MM.1S (cell line): ENCODE data around the gene GSTM2.

ENCODE experiments used
- DNase-seq: peaks from one replicate; pipeline ENCODE4 v3.0.0-alpha.2; 2015
- H2AFZ ChIP-seq: fragments of 300-600 bp; sonication (generic); 2 replicates; pipeline ENCODE4 v1.6.0; 2016; ENCODE audit warnings: antibody characterized with exemption, low read length
- H3F3A ChIP-seq: fragments of 300-600 bp; sonication (generic); 2 replicates; pipeline ENCODE4 v1.6.1; 2016; ENCODE audit warnings: mild to moderate bottlenecking, antibody characterized with exemption, low read length, moderate library complexity, mixed read lengths; ENCODE audit not compliant: insufficient read depth
- H3K27ac ChIP-seq: fragments of 300-600 bp; sonication (generic); 2 replicates; pipeline ENCODE4 v1.5.1; 2016; ENCODE audit warnings: mild to moderate bottlenecking, low read length
- H3K27me3 ChIP-seq: fragments of 300-600 bp; sonication (generic); replicated peaks from 2 replicates; pipeline ENCODE4 v1.6.0; 2016; ENCODE audit warnings: low read length; ENCODE audit not compliant: insufficient read depth
- H3K36me3 ChIP-seq: fragments of 300-600 bp; sonication (generic); replicated peaks from 2 replicates; pipeline ENCODE4 v1.6.1; 2016; ENCODE audit warnings: mild to moderate bottlenecking, low read length, mixed read lengths; ENCODE audit not compliant: insufficient read depth
- H3K4me1 ChIP-seq: fragments of 300-600 bp; sonication (generic); 2 replicates; pipeline ENCODE4 v1.6.1; 2016; ENCODE audit warnings: low read length, mixed read lengths
- H3K4me2 ChIP-seq: fragments of 300-600 bp; sonication (generic); 2 replicates; pipeline ENCODE4 v1.6.0; 2016; ENCODE audit warnings: low read depth, low read length
- H3K4me3 ChIP-seq: fragments of 300-600 bp; sonication (generic); 2 replicates; pipeline ENCODE4 v1.5.1; 2016; ENCODE audit warnings: low read length, mixed read lengths
- H3K79me2 ChIP-seq: fragments of 300-600 bp; sonication (generic); 2 replicates; pipeline ENCODE4 v1.6.1; 2016; ENCODE audit warnings: mixed run types, low read length, mixed read lengths
- H3K9ac ChIP-seq: fragments of 300-600 bp; sonication (generic); 2 replicates; pipeline ENCODE4 v1.6.1; 2016; ENCODE audit warnings: low read length, mixed read lengths
- H3K9me2 ChIP-seq: fragments of 300-600 bp; sonication (generic); replicated peaks from 2 replicates; pipeline ENCODE4 v1.6.1; 2016; ENCODE audit warnings: mild to moderate bottlenecking, low read length, mixed read lengths; ENCODE audit not compliant: insufficient read depth
- H3K9me3 ChIP-seq: fragments of 300-600 bp; sonication (generic); replicated peaks from 2 replicates; pipeline ENCODE4 v1.6.1; 2016; ENCODE audit warnings: mild to moderate bottlenecking, low read length, mixed read lengths; ENCODE audit not compliant: insufficient read depth
- H4K20me1 ChIP-seq: fragments of 300-600 bp; sonication (generic); 2 replicates; pipeline ENCODE4 v1.6.1; 2016; ENCODE audit warnings: mild to moderate bottlenecking, low read length, moderate library complexity, mixed read lengths; ENCODE audit not compliant: insufficient read depth
- EZH2 ChIP-seq: fragments of 300-600 bp; sonication (generic); optimal IDR thresholded peaks from 2 replicates; pipeline ENCODE3; 2017; ENCODE audit warnings: low read depth, mild to moderate bottlenecking, antibody characterized with exemption, low read length, mixed read lengths
- EZH2phosphoT487 ChIP-seq: fragments of 300-600 bp; sonication (generic); IDR thresholded peaks from 2 replicates; pipeline ENCODE4 v1.6.1; 2018; ENCODE audit warnings: antibody characterized with exemption, low read length
- TF ChIP-seq, protein P1 (sequence below): fragments of 300-600 bp; sonication (generic); IDR thresholded peaks from 2 replicates; pipeline ENCODE4 v1.5.1; 2016; ENCODE audit warnings: antibody characterized with exemption, low read length, mixed read lengths

Gene GSTM2

DNA sequence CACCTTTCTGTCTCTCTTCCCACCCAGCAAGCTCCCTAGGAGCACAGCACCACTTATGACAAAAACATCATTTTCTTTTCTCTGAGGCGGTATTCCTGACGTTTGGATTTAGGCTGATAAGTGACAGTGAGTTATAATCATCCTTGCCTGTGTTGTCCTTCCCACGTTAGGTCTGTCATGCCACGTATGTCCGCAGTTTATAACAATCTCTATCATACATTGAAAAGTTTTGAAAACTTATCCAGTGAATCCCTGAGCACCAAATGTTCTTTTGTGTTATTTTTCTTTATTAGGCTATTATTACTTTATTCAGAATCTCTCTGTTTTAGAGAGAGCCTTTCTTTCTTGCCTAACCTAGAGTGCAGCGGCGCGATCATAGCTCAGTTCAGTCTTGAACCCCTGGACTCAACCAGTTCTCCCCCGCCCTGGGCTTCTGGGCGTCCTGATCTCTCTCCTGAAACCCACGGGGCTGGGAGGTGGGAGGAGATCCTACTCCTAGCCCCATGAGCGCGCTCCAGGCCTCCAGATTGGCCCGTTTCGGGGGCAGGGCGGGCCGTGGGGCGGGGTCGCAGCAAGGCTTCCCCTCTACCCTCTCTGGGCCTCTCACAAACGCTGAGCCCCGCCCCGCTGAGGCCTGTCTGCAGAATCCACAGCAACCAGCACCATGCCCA is at the start of gene GSTM2:
Gene GSTM2, plus strand, starts transcription at position 606 of the 671 bp plus-strand sequence. Its CDS starts 59 bp downstream, at position 665.
- no peaks in the 10 kb centered on the region for H3K36me3 ChIP-seq
- H3K79me2 ChIP-seq = no peaks in the 10 kb centered on the region
- peak within 1 kb of the TSS; percentile 57; the same call in 1 of the 2 replicates for H3K4me2 ChIP-seq

DNA sequence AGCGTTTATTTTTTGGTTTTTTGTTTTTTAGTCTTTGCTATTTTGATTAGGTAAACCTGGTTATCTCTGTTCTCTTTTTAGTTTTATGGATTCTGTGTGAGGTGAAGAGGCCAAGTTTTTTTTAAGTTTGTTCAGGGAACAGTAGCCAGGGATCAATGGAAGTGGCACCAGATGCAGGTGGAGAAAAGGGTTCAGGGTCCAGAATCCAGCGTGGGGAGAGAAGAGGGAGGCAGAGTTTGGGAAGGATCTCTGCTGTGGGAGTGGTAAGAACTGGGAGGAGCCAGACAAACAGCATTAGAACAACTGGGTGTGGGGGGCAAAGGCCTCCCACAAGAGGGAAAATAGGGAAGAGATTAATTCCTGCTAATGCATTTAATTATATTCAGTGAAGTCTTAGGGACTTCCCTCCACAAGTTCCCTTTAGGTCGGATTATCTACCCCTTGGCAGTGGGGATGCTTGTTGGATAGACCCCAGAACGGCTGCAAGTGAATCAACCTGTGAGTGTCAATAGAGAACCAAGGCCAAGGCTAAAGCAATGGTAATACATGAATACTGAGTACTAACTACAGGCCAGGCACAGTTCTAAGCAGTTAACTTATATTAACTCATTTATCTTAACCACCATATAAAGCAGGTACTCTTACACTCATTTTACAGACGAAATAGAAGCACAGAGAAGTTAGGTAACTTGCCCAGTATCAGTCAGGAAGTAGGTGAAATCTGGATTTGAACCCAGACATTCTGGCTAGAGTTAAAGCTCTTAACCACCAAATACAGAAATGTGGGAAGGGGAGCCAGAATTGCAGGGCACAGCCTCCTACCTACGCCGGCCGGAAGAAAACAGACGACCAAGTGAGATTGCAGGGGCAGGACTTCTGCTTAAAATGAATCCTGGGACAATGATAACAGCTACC is 48.9 kb upstream of the GSTM2 start:
- Histone ChIP-seq H3K27me3 (no peaks in the 10 kb centered on the region), H3K9ac (peak overlapping the region; percentile 83), H3K4me3 (peak overlapping the region; percentile 86), H3K4me1 (peaks cover 7% of the 10 kb centered on the region), H3K4me2 (peak overlapping the region; percentile 90), H3K79me2 (peaks cover 29% of the 10 kb centered on the region), H3K27ac (peak overlapping the region; percentile 58; the same call in 1 of the 2 replicates), H3K9me3 (no peaks in the 10 kb centered on the region), H3K9me2 (no peaks in the 10 kb centered on the region), H2AFZ (peak overlapping the region; percentile 84), H3K36me3 (no peaks in the 10 kb centered on the region), H4K20me1 (no peaks in the 10 kb centered on the region), H3F3A (no peaks in the 10 kb centered on the region)
- TF ChIP-seq EZH2phosphoT487 (no peak), EZH2 (no peak)
- TF ChIP-seq, protein P1, sequence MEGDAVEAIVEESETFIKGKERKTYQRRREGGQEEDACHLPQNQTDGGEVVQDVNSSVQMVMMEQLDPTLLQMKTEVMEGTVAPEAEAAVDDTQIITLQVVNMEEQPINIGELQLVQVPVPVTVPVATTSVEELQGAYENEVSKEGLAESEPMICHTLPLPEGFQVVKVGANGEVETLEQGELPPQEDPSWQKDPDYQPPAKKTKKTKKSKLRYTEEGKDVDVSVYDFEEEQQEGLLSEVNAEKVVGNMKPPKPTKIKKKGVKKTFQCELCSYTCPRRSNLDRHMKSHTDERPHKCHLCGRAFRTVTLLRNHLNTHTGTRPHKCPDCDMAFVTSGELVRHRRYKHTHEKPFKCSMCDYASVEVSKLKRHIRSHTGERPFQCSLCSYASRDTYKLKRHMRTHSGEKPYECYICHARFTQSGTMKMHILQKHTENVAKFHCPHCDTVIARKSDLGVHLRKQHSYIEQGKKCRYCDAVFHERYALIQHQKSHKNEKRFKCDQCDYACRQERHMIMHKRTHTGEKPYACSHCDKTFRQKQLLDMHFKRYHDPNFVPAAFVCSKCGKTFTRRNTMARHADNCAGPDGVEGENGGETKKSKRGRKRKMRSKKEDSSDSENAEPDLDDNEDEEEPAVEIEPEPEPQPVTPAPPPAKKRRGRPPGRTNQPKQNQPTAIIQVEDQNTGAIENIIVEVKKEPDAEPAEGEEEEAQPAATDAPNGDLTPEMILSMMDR = no peak
- DNase-seq = peak; percentile 10

More for the DNA sequence above, at the start of gene GSTM2:
- DNase-seq = peak; percentile 69
- Histone ChIP-seq H3K27me3 (no peaks in the 10 kb centered on the region), H3K4me3 (peak within 1 kb of the TSS; percentile 49; the same call in 1 of the 2 replicates), H3K27ac (no peak within 1 kb of the TSS), H3F3A (no peaks in the 10 kb centered on the region), H3K4me1 (peaks cover 11% of the 10 kb centered on the region), H4K20me1 (no peaks in the 10 kb centered on the region), H3K9me2 (no peaks in the 10 kb centered on the region), H2AFZ (0 out of 2 replicates have a peak within 1 kb of the TSS, but pooled peaks have one; percentile 38), H3K9ac (no peak within 1 kb of the TSS), H3K9me3 (no peaks in the 10 kb centered on the region)
- TF ChIP-seq EZH2 (no peak), EZH2phosphoT487 (no peak)
- TF ChIP-seq, protein P1 = no peak

DNA sequence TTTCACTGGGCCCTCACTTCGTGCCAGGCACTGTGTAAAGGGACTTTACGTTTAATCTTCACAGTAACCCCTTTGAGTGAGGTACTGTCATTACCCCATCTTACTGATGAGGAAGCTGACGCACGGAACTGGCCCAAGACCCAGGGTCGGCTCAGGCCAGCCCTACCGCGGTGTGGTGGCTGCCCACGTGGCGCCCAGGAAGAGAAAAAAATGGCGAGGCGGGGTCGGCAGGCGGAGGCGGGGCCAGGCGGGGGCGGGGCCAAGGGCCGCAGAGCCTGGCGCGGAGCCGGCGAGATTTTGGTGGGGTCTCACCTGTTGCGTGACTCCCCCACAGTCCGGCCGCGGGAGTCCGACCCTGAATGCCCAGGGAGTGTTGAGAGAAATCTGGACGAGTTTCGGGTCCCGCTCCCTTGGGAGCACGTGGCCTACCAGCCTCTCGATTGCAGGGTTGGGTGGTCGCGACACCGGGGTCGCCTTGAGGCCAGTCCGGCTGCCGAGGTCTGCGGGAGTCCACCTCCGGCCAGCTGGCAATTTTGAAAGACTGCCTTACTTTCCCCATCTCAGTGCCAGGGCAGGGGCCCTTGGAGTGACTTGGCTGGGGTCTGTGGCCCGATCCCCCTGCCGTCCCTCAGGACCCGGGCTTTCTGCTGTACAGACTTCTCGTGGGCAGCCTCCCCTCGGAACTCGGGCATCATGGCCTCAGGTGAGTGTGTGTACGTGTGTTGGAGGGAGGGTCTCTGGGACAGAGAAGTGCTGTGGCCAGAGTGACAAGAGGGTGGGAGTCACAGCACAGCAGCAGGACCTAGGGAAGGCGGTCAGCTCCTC is 48.1 kb upstream of the GSTM2 start, which contains the start of the genes AMPD2 and GNAT2:
Gene AMPD2, plus strand, starts transcription at position 262 of the 825 bp plus-strand sequence. CDS start 1,339 bp downstream, outside the sequence.
Gene GNAT2, minus strand, starts transcription at position 41 of the 825 bp plus-strand sequence. CDS start 6,746 bp downstream, outside the sequence.
- H3K4me3 ChIP-seq = peak within 1 kb of the TSS; percentile 86
- peaks cover 32% of the 10 kb centered on the region for H3K79me2 ChIP-seq
- H4K20me1 ChIP-seq = no peaks in the 10 kb centered on the region
- DNase-seq = peak; percentile 59
- peak within 1 kb of the TSS; percentile 90 for H3K4me2 ChIP-seq
- H3K27me3 ChIP-seq = no peaks in the 10 kb centered on the region
- H3K9me3 ChIP-seq = no peaks in the 10 kb centered on the region
- H3F3A ChIP-seq = no peaks in the 10 kb centered on the region
- H2AFZ ChIP-seq = peak within 1 kb of the TSS; percentile 84
- H3K9me2 ChIP-seq = no peaks in the 10 kb centered on the region
- TF ChIP-seq, protein P1 = no peak
- no peak for TF ChIP-seq EZH2
- TF ChIP-seq EZH2phosphoT487 = no peak
- peak within 1 kb of the TSS; percentile 58; the same call in 1 of the 2 replicates for H3K27ac ChIP-seq
- H3K36me3 ChIP-seq = no peaks in the 10 kb centered on the region
- H3K9ac ChIP-seq = peak within 1 kb of the TSS; percentile 83
- peaks cover 7% of the 10 kb centered on the region for H3K4me1 ChIP-seq
